PC-3 (cell line): ENCODE data around the gene DLGAP1. TPM values are rescaled to one million over a fixed set of nuclear protein-coding genes. Genes with fewer than 3 reads are reported as not detected.
A peak's percentile ranks its signal among the peaks of the same experiment; 100 is the strongest.

Experiments used
- ATAC-seq: fragments of 200-7000 bp; cut with Tn5 transposase; 2 replicates; pipeline ENCODE4 v1.9.1; 2020; ENCODE audit warnings: mild to moderate bottlenecking, moderate library complexity
- BruUV-seq: library from RNA; stranded (reverse); fragments of 400-500 nt; replicated peaks from 2 replicates; lab custom pipeline; 2021; lab: Mats Ljungman, UMichigan
- CTCF ChIA-PET: fragments of 300-600 bp; sonication (Branson Sonifier 250); formaldehyde crosslinking; loops from one replicate; lab custom pipeline; 2022; ENCODE audit warnings: antibody characterized with exemption; lab: Charles Lee
- POLR2A ChIA-PET: fragments of 300-600 bp; sonication (Branson Sonifier 250); formaldehyde crosslinking; loops from one replicate; lab custom pipeline; 2022; ENCODE audit warnings: antibody characterized with exemption; ENCODE audit not compliant: unreplicated experiment; lab: Charles Lee
- DNase-seq: peaks from one replicate; pipeline ENCODE4 v3.0.0-alpha.2; 2015
- H2AFZ ChIP-seq: fragments of 300-600 bp; sonication (generic); 2 replicates; pipeline ENCODE4 v1.6.0; 2016; ENCODE audit warnings: antibody characterized with exemption, low read length
- H3F3A ChIP-seq: fragments of 300-600 bp; sonication (generic); one replicate; pipeline ENCODE4 v1.6.0; 2017; ENCODE audit warnings: antibody characterized with exemption, low read length, control low read depth, mild to moderate bottlenecking; ENCODE audit not compliant: unreplicated experiment
- H3K27ac ChIP-seq: fragments of 300-600 bp; sonication (generic); 2 replicates; pipeline ENCODE4 v1.5.1; 2016; ENCODE audit warnings: mild to moderate bottlenecking, low read length
- H3K27me3 ChIP-seq: fragments of 300-600 bp; sonication (generic); 2 replicates; pipeline ENCODE4 v1.6.1; 2016; ENCODE audit warnings: low read length, mixed read lengths
- H3K36me3 ChIP-seq: fragments of 300-600 bp; sonication (generic); 2 replicates; pipeline ENCODE4 v1.6.1; 2016; ENCODE audit warnings: low read depth, mixed run types, low read length, mixed read lengths
- H3K4me1 ChIP-seq: fragments of 300-600 bp; sonication (generic); 2 replicates; pipeline ENCODE4 v1.5.1; 2016; ENCODE audit warnings: low read length; ENCODE audit not compliant: insufficient read depth
- H3K4me2 ChIP-seq: fragments of 300-600 bp; sonication (generic); 2 replicates; pipeline ENCODE4 v1.6.0; 2016; ENCODE audit warnings: low read length
- H3K4me3 ChIP-seq: fragments of 300-600 bp; sonication (generic); 2 replicates; pipeline ENCODE4 v1.5.1; 2016; ENCODE audit warnings: mild to moderate bottlenecking, low read length, mixed read lengths
- H3K79me2 ChIP-seq: fragments of 300-600 bp; sonication (generic); 2 replicates; pipeline ENCODE4 v1.6.1; 2017; ENCODE audit warnings: low read length, mixed read lengths
- H3K9ac ChIP-seq: fragments of 300-600 bp; sonication (generic); 2 replicates; pipeline ENCODE4 v1.6.0; 2016; ENCODE audit warnings: mild to moderate bottlenecking, low read length
- H3K9me2 ChIP-seq: fragments of 300-600 bp; sonication (generic); replicated peaks from 2 replicates; pipeline ENCODE4 v1.6.1; 2016; ENCODE audit warnings: mixed run types, low read length, mixed read lengths
- H3K9me3 ChIP-seq: fragments of 300-600 bp; sonication (generic); 2 replicates; pipeline ENCODE4 v1.6.1; 2016; ENCODE audit warnings: low read length, mixed read lengths
- H4K20me1 ChIP-seq: fragments of 300-600 bp; sonication (generic); 2 replicates; pipeline ENCODE4 v1.6.1; 2016; ENCODE audit warnings: low read length, mixed read lengths
- CTCF ChIP-seq: fragments of 300-600 bp; sonication (generic); conservative IDR thresholded peaks from 2 replicates; pipeline ENCODE4 v1.5.1; 2017; ENCODE audit warnings: antibody characterized with exemption, low read depth, mild to moderate bottlenecking, low read length
- EZH2 ChIP-seq: fragments of 300-600 bp; sonication (generic); IDR thresholded peaks from one replicate; pipeline ENCODE4 v1.6.1; 2017; ENCODE audit warnings: antibody characterized with exemption, mild to moderate bottlenecking, low read length; ENCODE audit not compliant: unreplicated experiment
- EZH2phosphoT487 ChIP-seq: fragments of 300-600 bp; sonication (generic); IDR thresholded peaks from 2 replicates; pipeline ENCODE4 v1.6.1; 2018; ENCODE audit warnings: mild to moderate bottlenecking, antibody characterized with exemption, low read length, borderline replicate concordance
- intact Hi-C: fragments of 100-400 bp; cut with micrococcal nuclease; formaldehyde crosslinking; loops from 2 replicates; pipeline ENCODE4 v1.9.0; 2023
- total RNA-seq: library from RNA; depleted of rRNA; stranded (reverse); fragments of >200 nt; gene quantifications from 2 replicates; pipeline ENCODE4 v1.2.3, GENCODE V29; 2014

The DLGAP1 gene
- total RNA-seq, 1 experiment from 2014 or later = not detected

- TF ChIP-seq EZH2 (no peak), EZH2phosphoT487 (no peak), CTCF (no peak)
- Histone ChIP-seq H3K4me1 (peaks cover 25% of the 10 kb centered on the region), H3K36me3 (no peaks in the 10 kb centered on the region), H3K4me3 (peak within 1 kb of the TSS; percentile 96), H3K27me3 (no peaks in the 10 kb centered on the region), H3K4me2 (peak within 1 kb of the TSS; percentile 91), H4K20me1 (peaks cover 24% of the 10 kb centered on the region), H3F3A (peaks cover 8% of the 10 kb centered on the region), H3K9me2 (no peaks in the 10 kb centered on the region), H3K9ac (peak within 1 kb of the TSS; percentile 97), H3K9me3 (no peaks in the 10 kb centered on the region), H2AFZ (peak within 1 kb of the TSS; percentile 52), H3K27ac (peak within 1 kb of the TSS; percentile 95), H3K79me2 (peaks cover 63% of the 10 kb centered on the region)
- ATAC-seq (peak; percentile 31), DNase-seq (peak; percentile 81)
- CTCF ChIA-PET = no interaction called here
- intact Hi-C loops = loop anchor here (5.0 to 10.0 kb wide), 2 partner anchors 325 to 438 kb away; partner anchors contain the start of gene LPIN2
- POLR2A ChIA-PET = interaction anchor here (0.6 to 1.0 kb wide), 3 partner anchors 144 to 174 kb away, joined by 4 to 10 read pairs (median 9); no protein-coding TSS in a partner anchor
- TSS peak; percentile 25 for BruUV-seq
These were observed 1004.9 kb downstream of the DLGAP1 start, which contains the start of gene TGIF1 for GRCh38 chr18:3450012-3450798. Gene TGIF1, plus strand, starts transcription at chr18:3450172. Its CDS starts 318 bp downstream, at chr18:3450490.

GRCh38 chr18:3449512-3450011, 1005.5 kb downstream of the DLGAP1 start:
- H3K9ac ChIP-seq = peak overlapping the region; percentile 97
- ATAC-seq (no peak), DNase-seq (no peak)
- peaks cover 19% of the 10 kb centered on the region for H4K20me1 ChIP-seq
- intact Hi-C loops = loop anchor here (1.0 to 10.0 kb wide), 4 partner anchors 175 to 437 kb away; partner anchors contain the start of gene LPIN2
- no peak for TF ChIP-seq CTCF
- TF ChIP-seq EZH2phosphoT487 = no peak
- TF ChIP-seq EZH2 = no peak
- no TSS peak for BruUV-seq
- H3K27me3 ChIP-seq = no peaks in the 10 kb centered on the region
- H3K9me2 ChIP-seq = no peaks in the 10 kb centered on the region
- peak overlapping the region; percentile 95 for H3K27ac ChIP-seq
- no peaks in the 10 kb centered on the region for H3K9me3 ChIP-seq
- H3K4me1 ChIP-seq = peaks cover 19% of the 10 kb centered on the region
- peaks cover 57% of the 10 kb centered on the region for H3K79me2 ChIP-seq
- H2AFZ ChIP-seq = peak overlapping the region; percentile 52; the same call in 1 of the 2 replicates
- POLR2A ChIA-PET = interaction anchor here (0.5 to 2.1 kb wide), 8 partner anchors 105 to 337 kb away, joined by 3 to 47 read pairs (median 4); no protein-coding TSS in a partner anchor
- H3K4me3 ChIP-seq = peak overlapping the region; percentile 96
- H3K36me3 ChIP-seq = no peaks in the 10 kb centered on the region
- CTCF ChIA-PET = interaction anchor here (2.1 kb wide), 1 partner anchor 145 kb away, joined by 14 read pairs; no protein-coding TSS in a partner anchor
- H3F3A ChIP-seq = peaks cover 8% of the 10 kb centered on the region
- H3K4me2 ChIP-seq = peak overlapping the region; percentile 91
